Keratinocyte (primary cell): ENCODE data around the gene CCL28. TPM values are rescaled to one million over a fixed set of nuclear protein-coding genes. Genes with fewer than 3 reads are reported as not detected.
A peak's percentile ranks its signal among the peaks of the same experiment; 100 is the strongest.

ENCODE experiments used
- DNase-seq: peaks from one replicate; pipeline ENCODE4 v3.0.0-alpha.2; 2011; ENCODE audit warnings: low read depth, missing footprints, low spot score
- FAIRE-seq: peaks from 2 replicates; lab custom pipeline; 2011; peaks lifted over from hg19 to GRCh38; lab: Jason Lieb, UNC
- H2AFZ ChIP-seq: 2 replicates; pipeline ENCODE4 v1.6.0; 2012; ENCODE audit warnings: low read length, control low read depth, inconsistent platforms; ENCODE audit not compliant: control insufficient read depth
- H3K27ac ChIP-seq: 2 replicates; pipeline ENCODE4 v1.5.1; 2011; ENCODE audit warnings: low read length; ENCODE audit not compliant: control insufficient read depth, insufficient read depth
- H3K27me3 ChIP-seq: 3 replicates; pipeline ENCODE4 v1.6.0; 2011; ENCODE audit warnings: low read length; ENCODE audit not compliant: control insufficient read depth, insufficient read depth; ENCODE audit errors: extremely low read depth
- H3K36me3 ChIP-seq, 2 experiments: 2 replicates in 1 of 2; 3 replicates in 1 of 2; pipeline ENCODE4 v1.5.1; 2011; ENCODE audit warnings: low read length in 2 of 2, mild to moderate bottlenecking in 1 of 2; ENCODE audit not compliant: control insufficient read depth in 2 of 2, insufficient read depth in 2 of 2; ENCODE audit errors: extremely low read depth in 1 of 2
- H3K4me1 ChIP-seq: 3 replicates; pipeline ENCODE4 v1.5.1; 2011; ENCODE audit warnings: low read length; ENCODE audit not compliant: control insufficient read depth, insufficient read depth; ENCODE audit errors: extremely low read depth
- H3K4me2 ChIP-seq: 3 replicates; pipeline ENCODE4 v1.6.0; 2011; ENCODE audit warnings: low read depth, low read length; ENCODE audit not compliant: control insufficient read depth, insufficient read depth; ENCODE audit errors: extremely low read depth
- H3K4me3 ChIP-seq, 3 experiments: fragments of 200-600 bp in 1 of 3; sonication (generic) in 1 of 3; 2 replicates in 2 of 3; 3 replicates in 1 of 3; pipeline ENCODE4 v1.5.1; 2011 to 2016; ENCODE audit warnings: low read length in 3 of 3, mild to moderate bottlenecking in 3 of 3, control low read depth in 2 of 3, inconsistent platforms in 1 of 3, low read depth in 1 of 3, mixed read lengths in 1 of 3, mixed run types in 1 of 3, moderate library complexity in 1 of 3; ENCODE audit not compliant: control insufficient read depth in 2 of 3, insufficient read depth in 2 of 3; ENCODE audit errors: extremely low read depth in 1 of 3
- H3K79me2 ChIP-seq: 2 replicates; pipeline ENCODE4 v1.6.0; 2012; ENCODE audit warnings: low read length; ENCODE audit not compliant: control insufficient read depth, insufficient read depth
- H3K9ac ChIP-seq: 3 replicates; pipeline ENCODE4 v1.6.0; 2011; ENCODE audit warnings: low read length; ENCODE audit not compliant: control insufficient read depth, insufficient read depth; ENCODE audit errors: extremely low read depth
- H3K9me1 ChIP-seq: 3 replicates; pipeline ENCODE4 v1.6.0; 2011; ENCODE audit warnings: low read length; ENCODE audit not compliant: control insufficient read depth, insufficient read depth; ENCODE audit errors: extremely low read depth
- H3K9me3 ChIP-seq: 2 replicates; pipeline ENCODE4 v1.5.1; 2012; ENCODE audit warnings: low read depth, low read length; ENCODE audit not compliant: control insufficient read depth
- H4K20me1 ChIP-seq: 3 replicates; pipeline ENCODE4 v1.6.0; 2011; ENCODE audit warnings: low read length; ENCODE audit not compliant: control insufficient read depth, insufficient read depth; ENCODE audit errors: extremely low read depth
- CTCF ChIP-seq, 3 experiments: IDR thresholded peaks in 1 of 3; conservative IDR thresholded peaks in 1 of 3; optimal IDR thresholded peaks in 1 of 3; 2 replicates in 2 of 3; 3 replicates in 1 of 3; pipeline versions ENCODE3 to v1.5.1; 2011; ENCODE audit warnings: low read length in 3 of 3, mild to moderate bottlenecking in 3 of 3, moderate library complexity in 2 of 3, control low read depth in 1 of 3, inconsistent platforms in 1 of 3; ENCODE audit not compliant: insufficient read depth in 2 of 3; ENCODE audit errors: extremely low read depth in 1 of 3
- EZH2 ChIP-seq: IDR thresholded peaks from one replicate; pipeline ENCODE4 v1.6.1; 2012; ENCODE audit warnings: inconsistent platforms, mild to moderate bottlenecking, low read length, moderate library complexity
- dilution Hi-C: fragments of 300-500 bp; cut with MboI; formaldehyde crosslinking; loops from one replicate; pipeline ENCODE4 v1.7.0; 2020; ENCODE audit warnings: low sequenced_read_pairs; ENCODE audit not compliant: extremely low pct_ligation_motif_present
- polyA plus RNA-seq, 5 experiments: library from polyadenylated mRNA; depleted of rRNA in 3 of 5; stranded (reverse) in 3 of 5; stranded (forward) in 1 of 5; unstranded in 1 of 5; fragments of >200 nt; gene quantifications; 1 replicate in 1 of 5; 2 replicates in 3 of 5; 3 replicates in 1 of 5; pipeline versions ENCODE4 v1.2.1 to v1.2.3, GENCODE V29; 2011 to 2012; ENCODE audit warnings: missing spikeins in 2 of 5, low read depth in 1 of 5, low replicate concordance in 1 of 5

Gene CCL28
- polyA plus RNA-seq, 1 donor (not counting 4 experiments of a cell fraction or from before 2014, with no cell fraction given) = 1.9 TPM

- dilution Hi-C loops = no loop called here
- H3K36me3 ChIP-seq = no peaks in the 10 kb centered on the region
- H3K27ac ChIP-seq = no peak overlapping the region
- FAIRE-seq = no peak
- H3K4me1 ChIP-seq = peaks cover 13% of the 10 kb centered on the region
- no peaks in the 10 kb centered on the region for H3K9me1 ChIP-seq
- H3K4me3 ChIP-seq = no peak overlapping the region
- H4K20me1 ChIP-seq = no peaks in the 10 kb centered on the region
- H3K9ac ChIP-seq = no peak overlapping the region
- H3K9me3 ChIP-seq = no peaks in the 10 kb centered on the region
- H3K27me3 ChIP-seq = no peaks in the 10 kb centered on the region
- no peak for DNase-seq
- no peaks in the 10 kb centered on the region for H3K79me2 ChIP-seq
- no peak overlapping the region for H2AFZ ChIP-seq
- TF ChIP-seq EZH2 (no peak), CTCF (optimal IDR thresholded peaks at IDR 0.05 in 1 of 3, IDR thresholded peaks at IDR 0.05 in 1 of 3, conservative IDR thresholded peaks at IDR 0.05 in 1 of 3; ENCODE audit: extremely low read depth in 1 of 3, insufficient read depth in 2 of 3, low read length in 3 of 3) (no peak)
- H3K4me2 ChIP-seq = no peak overlapping the region
These were observed 21.7 kb downstream of the CCL28 start for GRCh38 chr5:43390471-43390870.

- no peak overlapping the region for H3K27ac ChIP-seq
- no peak for TF ChIP-seq EZH2
- TF ChIP-seq CTCF (optimal IDR thresholded peaks at IDR 0.05 in 1 of 3, IDR thresholded peaks at IDR 0.05 in 1 of 3, conservative IDR thresholded peaks at IDR 0.05 in 1 of 3; ENCODE audit: extremely low read depth in 1 of 3, insufficient read depth in 2 of 3, low read length in 3 of 3) = peak; percentile 65 to 90 (median 81)
- H3K4me3 ChIP-seq = no peak overlapping the region
- H3K27me3 ChIP-seq = no peaks in the 10 kb centered on the region
- FAIRE-seq (peak; percentile 79), DNase-seq (peak; percentile 69)
- H3K36me3 ChIP-seq = no peaks in the 10 kb centered on the region
- no peaks in the 10 kb centered on the region for H4K20me1 ChIP-seq
- H2AFZ ChIP-seq = no peak overlapping the region
- H3K4me2 ChIP-seq = no peak overlapping the region
- H3K4me1 ChIP-seq = peaks cover 13% of the 10 kb centered on the region
- no peaks in the 10 kb centered on the region for H3K9me3 ChIP-seq
- H3K9me1 ChIP-seq = no peaks in the 10 kb centered on the region
- dilution Hi-C loops = no loop called here
- no peak overlapping the region for H3K9ac ChIP-seq
- no peaks in the 10 kb centered on the region for H3K79me2 ChIP-seq
These were observed 22.4 kb downstream of the CCL28 start for GRCh38 chr5:43389679-43390329.
